OCI-LY1 (cell line): ENCODE results near the gene IQGAP2.

ENCODE experiments used
- EZH2 ChIP-seq: fragments of 200-600 bp; sonication (generic), shearing (Covaris generic); IDR thresholded peaks from 2 replicates; pipeline ENCODE4 v1.8.0; 2017; ENCODE audit warnings: borderline replicate concordance, mixed run types, mild to moderate bottlenecking, antibody characterized with exemption, low read length, moderate library complexity, mixed read lengths
- TF ChIP-seq, protein P1 (sequence below): fragments of 200-600 bp; sonication (generic), shearing (Covaris generic); IDR thresholded peaks from 2 replicates; pipeline ENCODE4 v1.5.1; 2017; ENCODE audit warnings: mild to moderate bottlenecking, antibody characterized with exemption, low read length, moderate library complexity, mixed read lengths

DNA sequence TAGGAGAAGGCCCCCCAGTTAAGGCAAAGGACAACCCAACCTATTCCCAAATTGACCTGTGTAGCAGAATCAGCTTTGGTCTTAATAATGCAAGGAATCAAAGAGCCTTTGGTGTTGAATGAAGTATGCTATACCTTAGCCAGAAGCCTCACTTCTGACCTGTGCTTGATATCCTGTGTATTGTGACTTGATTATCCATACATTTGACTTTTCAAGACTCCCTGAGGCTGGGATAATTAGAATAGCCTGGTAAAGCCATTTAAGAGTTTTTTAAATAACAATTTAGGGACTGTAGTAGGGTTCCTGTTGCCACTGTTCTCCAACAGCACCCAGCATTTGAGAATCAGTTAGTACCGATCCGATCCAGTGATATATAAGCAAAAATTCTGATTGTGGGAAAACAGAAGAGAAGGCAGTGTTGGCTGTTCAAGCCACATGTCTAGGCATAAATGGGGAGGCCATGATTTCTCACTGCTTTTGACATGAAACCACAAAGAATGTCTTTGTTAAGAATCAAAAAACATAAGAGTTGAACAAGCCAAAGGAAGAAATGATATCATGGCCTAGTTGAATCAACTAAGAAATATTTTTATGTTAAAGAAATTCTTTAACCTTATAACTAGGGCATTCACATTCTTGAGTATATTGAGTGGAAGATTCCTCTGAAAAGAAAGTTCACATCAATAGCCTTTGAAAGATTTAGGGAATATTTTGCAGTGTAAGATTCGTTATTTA, 121.2 kb downstream of the IQGAP2 start:
- TF ChIP-seq, protein P1, sequence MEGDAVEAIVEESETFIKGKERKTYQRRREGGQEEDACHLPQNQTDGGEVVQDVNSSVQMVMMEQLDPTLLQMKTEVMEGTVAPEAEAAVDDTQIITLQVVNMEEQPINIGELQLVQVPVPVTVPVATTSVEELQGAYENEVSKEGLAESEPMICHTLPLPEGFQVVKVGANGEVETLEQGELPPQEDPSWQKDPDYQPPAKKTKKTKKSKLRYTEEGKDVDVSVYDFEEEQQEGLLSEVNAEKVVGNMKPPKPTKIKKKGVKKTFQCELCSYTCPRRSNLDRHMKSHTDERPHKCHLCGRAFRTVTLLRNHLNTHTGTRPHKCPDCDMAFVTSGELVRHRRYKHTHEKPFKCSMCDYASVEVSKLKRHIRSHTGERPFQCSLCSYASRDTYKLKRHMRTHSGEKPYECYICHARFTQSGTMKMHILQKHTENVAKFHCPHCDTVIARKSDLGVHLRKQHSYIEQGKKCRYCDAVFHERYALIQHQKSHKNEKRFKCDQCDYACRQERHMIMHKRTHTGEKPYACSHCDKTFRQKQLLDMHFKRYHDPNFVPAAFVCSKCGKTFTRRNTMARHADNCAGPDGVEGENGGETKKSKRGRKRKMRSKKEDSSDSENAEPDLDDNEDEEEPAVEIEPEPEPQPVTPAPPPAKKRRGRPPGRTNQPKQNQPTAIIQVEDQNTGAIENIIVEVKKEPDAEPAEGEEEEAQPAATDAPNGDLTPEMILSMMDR = no peak
- no peak for TF ChIP-seq EZH2
